Nephron progenitor cell (in vitro differentiated cells): ENCODE results near the gene AP1AR.

Source experiments
- DNase-seq: peaks from one replicate; pipeline ENCODE4 v3.0.0; 2021
- H3K27ac Mint-ChIP-seq: 2 replicates; pipeline ENCODE4 v1.8.0; 2021; ENCODE audit warnings: mild to moderate bottlenecking, moderate library complexity, mixed read lengths
- H3K27me3 Mint-ChIP-seq: 2 replicates; pipeline ENCODE4 v1.8.0; 2021; ENCODE audit warnings: mild to moderate bottlenecking, low read depth, mixed read lengths; ENCODE audit not compliant: poor library complexity
- H3K36me3 Mint-ChIP-seq: 2 replicates; pipeline ENCODE4 v1.8.0; 2021; ENCODE audit warnings: low read depth, mixed read lengths
- H3K4me1 Mint-ChIP-seq: 2 replicates; pipeline ENCODE4 v1.8.0; 2021; ENCODE audit warnings: mixed read lengths
- H3K4me3 Mint-ChIP-seq: 2 replicates; pipeline ENCODE4 v1.8.0; 2021; ENCODE audit warnings: mild to moderate bottlenecking, moderate library complexity, mixed read lengths
- H3K9me3 Mint-ChIP-seq: 2 replicates; pipeline ENCODE4 v1.8.0; 2021; ENCODE audit warnings: mild to moderate bottlenecking, moderate library complexity, mixed read lengths
- TF ChIP-seq, protein P1 (sequence below): fragments of 200-600 bp; sonication (generic); IDR thresholded peaks from 2 replicates; pipeline ENCODE4 v1.5.0; 2021; ENCODE audit warnings: antibody characterized with exemption

The AP1AR gene

DNA sequence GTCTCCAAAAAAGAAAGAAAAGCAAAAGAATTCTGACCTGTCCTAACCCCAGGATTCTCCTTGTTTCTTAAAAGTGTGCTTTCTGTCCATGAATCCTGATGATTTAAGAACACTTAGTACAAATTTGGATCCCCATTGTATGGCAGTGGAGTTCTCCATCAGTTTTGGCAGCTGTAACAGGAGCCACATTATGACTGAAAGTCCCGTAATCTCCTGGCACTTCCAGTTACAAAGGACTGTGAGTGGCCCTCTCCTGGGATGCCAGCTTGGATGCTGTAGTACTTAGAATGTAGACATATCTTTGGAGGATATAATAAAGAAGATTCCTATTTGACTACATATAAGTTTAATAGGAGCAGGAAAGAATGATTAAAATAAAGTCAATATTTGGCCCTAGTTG lies 20.6 kb downstream of the AP1AR start:
- Mint-ChIP-seq H3K27ac (no peak overlapping the region), H3K4me3 (no peak overlapping the region), H3K4me1 (no peaks in the 10 kb centered on the region), H3K9me3 (no peaks in the 10 kb centered on the region), H3K27me3 (no peaks in the 10 kb centered on the region), H3K36me3 (peaks cover 40% of the 10 kb centered on the region)
- no peak for DNase-seq
- TF ChIP-seq, protein P1, sequence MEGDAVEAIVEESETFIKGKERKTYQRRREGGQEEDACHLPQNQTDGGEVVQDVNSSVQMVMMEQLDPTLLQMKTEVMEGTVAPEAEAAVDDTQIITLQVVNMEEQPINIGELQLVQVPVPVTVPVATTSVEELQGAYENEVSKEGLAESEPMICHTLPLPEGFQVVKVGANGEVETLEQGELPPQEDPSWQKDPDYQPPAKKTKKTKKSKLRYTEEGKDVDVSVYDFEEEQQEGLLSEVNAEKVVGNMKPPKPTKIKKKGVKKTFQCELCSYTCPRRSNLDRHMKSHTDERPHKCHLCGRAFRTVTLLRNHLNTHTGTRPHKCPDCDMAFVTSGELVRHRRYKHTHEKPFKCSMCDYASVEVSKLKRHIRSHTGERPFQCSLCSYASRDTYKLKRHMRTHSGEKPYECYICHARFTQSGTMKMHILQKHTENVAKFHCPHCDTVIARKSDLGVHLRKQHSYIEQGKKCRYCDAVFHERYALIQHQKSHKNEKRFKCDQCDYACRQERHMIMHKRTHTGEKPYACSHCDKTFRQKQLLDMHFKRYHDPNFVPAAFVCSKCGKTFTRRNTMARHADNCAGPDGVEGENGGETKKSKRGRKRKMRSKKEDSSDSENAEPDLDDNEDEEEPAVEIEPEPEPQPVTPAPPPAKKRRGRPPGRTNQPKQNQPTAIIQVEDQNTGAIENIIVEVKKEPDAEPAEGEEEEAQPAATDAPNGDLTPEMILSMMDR: no peak

DNA sequence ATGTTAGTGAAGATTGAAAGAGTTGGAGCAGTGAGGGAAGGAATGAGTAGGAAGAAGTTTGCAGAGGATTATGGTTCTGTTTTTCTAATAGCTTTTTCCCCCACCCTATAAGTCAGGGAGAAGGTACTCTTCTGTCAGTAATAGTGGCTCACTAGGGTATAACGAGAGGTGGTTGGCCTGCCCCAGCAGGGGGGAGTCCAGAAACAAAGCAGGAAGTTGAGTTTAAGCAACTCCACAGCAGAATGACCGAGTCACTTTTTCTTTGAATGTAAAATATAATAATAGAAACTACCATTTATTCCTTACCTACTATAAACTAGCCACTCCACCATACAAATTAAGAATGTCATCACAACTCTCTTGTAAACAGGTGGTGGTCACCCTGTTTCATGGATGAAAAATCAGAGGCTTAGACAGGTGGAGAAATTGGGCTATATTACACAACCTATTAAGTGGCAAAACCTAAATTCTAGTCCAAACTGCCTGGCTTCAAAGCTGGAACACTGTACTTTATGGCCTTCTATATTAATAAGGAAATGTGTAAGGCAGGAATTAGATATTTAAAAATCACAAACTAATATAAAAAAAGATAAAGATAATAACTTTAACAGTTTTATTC lies 21.9 kb downstream of the AP1AR start:
- DNase-seq: no peak
- Mint-ChIP-seq H3K27me3 (no peaks in the 10 kb centered on the region), H3K36me3 (peaks cover 35% of the 10 kb centered on the region), H3K4me1 (no peaks in the 10 kb centered on the region), H3K27ac (no peak overlapping the region), H3K9me3 (no peaks in the 10 kb centered on the region), H3K4me3 (no peak overlapping the region)
- TF ChIP-seq, protein P1: no peak

DNA sequence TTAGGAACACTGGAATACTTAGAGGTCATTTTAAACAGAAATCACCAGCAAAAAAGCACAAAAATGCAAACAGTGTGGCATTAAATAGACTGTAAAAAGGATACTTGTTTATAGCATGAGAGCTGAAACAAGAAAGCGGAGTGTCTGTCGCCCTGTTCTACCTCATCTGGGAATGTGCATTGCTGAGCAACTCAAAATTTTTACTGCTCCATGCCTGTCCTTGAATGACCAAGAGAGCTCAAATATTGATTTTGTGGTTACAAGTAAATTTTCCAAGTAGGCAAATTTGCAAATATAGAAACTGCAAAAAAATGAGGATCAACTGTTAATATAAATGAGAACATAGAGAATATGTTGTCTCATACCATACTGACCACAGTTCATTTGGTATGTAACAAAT lies 25.5 kb downstream of the AP1AR start:
- Mint-ChIP-seq H3K27me3 (no peaks in the 10 kb centered on the region), H3K4me3 (no peak overlapping the region), H3K36me3 (peaks cover 35% of the 10 kb centered on the region), H3K27ac (no peak overlapping the region), H3K9me3 (no peaks in the 10 kb centered on the region), H3K4me1 (no peaks in the 10 kb centered on the region)
- TF ChIP-seq, protein P1: no peak
- DNase-seq: no peak

GRCh38 chr4:112266823-112267222 lies 35.2 kb downstream of the AP1AR start:
- H3K36me3 Mint-ChIP-seq: peaks cover 45% of the 10 kb centered on the region
- no peak overlapping the region for H3K27ac Mint-ChIP-seq
- peaks cover 5% of the 10 kb centered on the region for H3K9me3 Mint-ChIP-seq
- no peak for DNase-seq
- no peaks in the 10 kb centered on the region for H3K4me1 Mint-ChIP-seq
- no peak overlapping the region for H3K4me3 Mint-ChIP-seq
- no peaks in the 10 kb centered on the region for H3K27me3 Mint-ChIP-seq
- TF ChIP-seq, protein P1: peak; percentile 18

- Mint-ChIP-seq H3K4me3 (no peak overlapping the region), H3K4me1 (no peaks in the 10 kb centered on the region), H3K27ac (no peak overlapping the region), H3K9me3 (peaks cover 19% of the 10 kb centered on the region), H3K36me3 (peaks cover 71% of the 10 kb centered on the region), H3K27me3 (no peaks in the 10 kb centered on the region)
- TF ChIP-seq, protein P1: no peak
- DNase-seq: no peak
Measured at GRCh38 chr4:112270051-112270450, 38.5 kb downstream of the AP1AR start.
